ENCODE measurements around the gene AGFG1. TPM values are rescaled to one million over a fixed set of nuclear protein-coding genes. Genes with fewer than 3 reads are reported as not detected.

The AGFG1 gene
- total and polyA plus RNA-seq, 2 donors (not counting 1 experiment from before 2014, with no cell fraction given): 28.7 to 83.3 TPM

DNA sequence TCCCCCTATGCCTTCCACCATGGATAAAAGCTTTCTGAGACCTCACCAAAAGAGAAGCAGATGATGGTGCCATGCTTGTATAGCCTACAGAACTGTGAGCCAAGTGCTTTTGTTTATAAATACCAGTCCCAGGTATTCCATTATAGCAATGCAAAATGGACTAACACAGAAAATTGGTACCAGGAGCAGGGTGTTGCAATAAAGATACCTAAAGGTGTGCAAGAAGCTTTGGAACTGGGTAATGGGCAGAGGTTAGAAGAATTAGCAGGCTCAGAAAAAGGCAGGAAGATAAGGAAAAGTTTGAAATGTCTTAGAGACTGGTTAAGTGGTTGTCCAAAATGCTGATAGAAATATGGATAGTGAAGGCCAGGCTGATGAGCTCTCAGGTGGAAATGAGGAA, 110.4 kb downstream of the AGFG1 start:
- CTCF ChIA-PET: no interaction called here
- ATAC-seq (ENCODE audit: low read depth) (no peak), DNase-seq (no peak)
- no peak overlapping the region for H3K4me2 ChIP-seq (replicated peaks; ENCODE audit: low read depth, low read length, poor library complexity, severe bottlenecking)
- H3K79me2 ChIP-seq (ENCODE audit: control insufficient read depth, insufficient read depth, low read length): no peaks in the 10 kb centered on the region
- no peak overlapping the region for H3K27ac ChIP-seq (ENCODE audit: low read length in 2 of 2)
- H3K27ac Mint-ChIP-seq: no peak overlapping the region
- POLR2A ChIA-PET: no interaction called here
- H3K9me3 Mint-ChIP-seq (ENCODE audit: insufficient read depth): peaks cover 8% of the 10 kb centered on the region
- no peak for TF ChIP-seq CTCF (IDR thresholded peaks at IDR 0.05)
- TF ChIP-seq EZH2 (IDR thresholded peaks at IDR 0.05; ENCODE audit: borderline replicate concordance, insufficient read depth, low read depth, low read length, poor library complexity, severe bottlenecking): no peak
- no peaks in the 10 kb centered on the region for H3K4me1 ChIP-seq (ENCODE audit: control insufficient read depth in 2 of 2, insufficient read depth in 2 of 2, low read length in 2 of 2)
- no peak overlapping the region for H3K9ac ChIP-seq (ENCODE audit: low read length)
- H4K20me1 ChIP-seq (ENCODE audit: control insufficient read depth, insufficient read depth, low read length, poor library complexity, severe bottlenecking): no peaks in the 10 kb centered on the region
- H3K4me3 Mint-ChIP-seq: no peak overlapping the region
- no peaks in the 10 kb centered on the region for H3K36me3 ChIP-seq (replicated peaks in 1 of 2; ENCODE audit: control extremely low read depth in 1 of 2, control insufficient read depth in 1 of 2, extremely low read depth in 1 of 2, insufficient read depth in 2 of 2, low read length in 1 of 2)
- H3K4me1 Mint-ChIP-seq: no peaks in the 10 kb centered on the region
- no peak overlapping the region for H2AFZ ChIP-seq (ENCODE audit: insufficient read depth, low read depth, low read length, poor library complexity, severe bottlenecking)
- intact Hi-C loops (cut with micrococcal nuclease): no loop called here
- peaks cover 24% of the 10 kb centered on the region for H3K27me3 Mint-ChIP-seq
- no peak overlapping the region for H3K4me3 ChIP-seq (ENCODE audit: control extremely low read depth in 1 of 5, extremely low read depth in 1 of 5, insufficient read depth in 1 of 5, low read depth in 2 of 5, low read length in 4 of 5)
- peaks cover 0 to 10% (median 1%) of the 10 kb centered on the region in 4 experiments for H3K27me3 ChIP-seq (replicated peaks in 1 of 4; ENCODE audit: control extremely low read depth in 1 of 4, control insufficient read depth in 3 of 4, insufficient read depth in 4 of 4, low read length in 3 of 4)
- H3K9me3 ChIP-seq (ENCODE audit: control extremely low read depth in 1 of 3, control insufficient read depth in 2 of 3, insufficient read depth in 1 of 3, low read length in 2 of 3): peaks cover 2 to 15% (median 11%) of the 10 kb centered on the region in 3 donors

DNA sequence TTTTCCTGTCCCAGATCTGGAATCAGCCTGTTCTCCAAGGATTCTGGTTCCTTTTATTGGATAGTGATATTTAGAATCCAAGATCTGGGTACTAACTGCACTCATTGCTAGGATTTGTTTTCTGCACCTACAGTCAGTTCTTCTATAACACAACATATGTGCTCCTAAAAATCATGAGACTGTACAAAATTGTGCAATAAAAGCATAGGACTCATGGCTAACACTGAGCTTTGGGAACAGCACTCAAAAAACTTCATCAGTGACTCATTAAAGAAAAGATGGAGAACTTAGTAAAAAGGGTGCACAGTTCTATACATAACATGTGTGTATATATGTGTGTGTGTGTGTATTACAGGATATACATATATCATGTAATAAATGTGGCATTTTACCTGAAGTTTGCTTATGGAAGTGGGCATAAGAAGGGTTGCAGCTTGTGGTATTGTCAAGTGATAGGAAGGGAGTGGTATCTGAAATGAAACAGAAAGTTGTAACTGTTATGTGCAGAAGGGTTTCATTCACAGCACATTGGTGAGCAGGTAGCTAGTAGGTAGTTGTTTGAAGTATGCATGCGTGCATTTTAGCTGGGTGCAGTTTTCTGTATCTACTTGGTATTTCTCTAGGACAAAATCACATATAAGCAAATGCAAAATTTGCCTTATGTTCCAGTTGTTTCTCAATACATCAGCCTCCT, 120.9 kb downstream of the AGFG1 start:
- Histone ChIP-seq H3K36me3 (replicated peaks in 1 of 2; ENCODE audit: control extremely low read depth in 1 of 2, control insufficient read depth in 1 of 2, extremely low read depth in 1 of 2, insufficient read depth in 2 of 2, low read length in 1 of 2) (no peaks in the 10 kb centered on the region), H3K27ac (ENCODE audit: low read length in 2 of 2) (no peak overlapping the region), H2AFZ (ENCODE audit: insufficient read depth, low read depth, low read length, poor library complexity, severe bottlenecking) (no peak overlapping the region), H3K27me3 (replicated peaks in 1 of 4; ENCODE audit: control extremely low read depth in 1 of 4, control insufficient read depth in 3 of 4, insufficient read depth in 4 of 4, low read length in 3 of 4) (peaks cover 0 to 16% (median 0%) of the 10 kb centered on the region in 4 experiments), H4K20me1 (ENCODE audit: control insufficient read depth, insufficient read depth, low read length, poor library complexity, severe bottlenecking) (no peaks in the 10 kb centered on the region), H3K9me3 (ENCODE audit: control extremely low read depth in 1 of 3, control insufficient read depth in 2 of 3, insufficient read depth in 1 of 3, low read length in 2 of 3) (no peaks in the 10 kb centered on the region), H3K4me3 (ENCODE audit: control extremely low read depth in 1 of 5, extremely low read depth in 1 of 5, insufficient read depth in 1 of 5, low read depth in 2 of 5, low read length in 4 of 5) (no peak overlapping the region), H3K79me2 (ENCODE audit: control insufficient read depth, insufficient read depth, low read length) (no peaks in the 10 kb centered on the region), H3K4me2 (replicated peaks; ENCODE audit: low read depth, low read length, poor library complexity, severe bottlenecking) (no peak overlapping the region), H3K9ac (ENCODE audit: low read length) (no peak overlapping the region), H3K4me1 (ENCODE audit: control insufficient read depth in 2 of 2, insufficient read depth in 2 of 2, low read length in 2 of 2) (no peaks in the 10 kb centered on the region)
- Mint-ChIP-seq H3K27me3 (peaks cover 45% of the 10 kb centered on the region), H3K4me3 (no peak overlapping the region), H3K9me3 (ENCODE audit: insufficient read depth) (peaks cover 2% of the 10 kb centered on the region), H3K4me1 (no peaks in the 10 kb centered on the region), H3K27ac (no peak overlapping the region)
- ATAC-seq (ENCODE audit: low read depth) (no peak), DNase-seq (no peak)
- intact Hi-C loops (cut with micrococcal nuclease): no loop called here
- TF ChIP-seq EZH2 (IDR thresholded peaks at IDR 0.05; ENCODE audit: borderline replicate concordance, insufficient read depth, low read depth, low read length, poor library complexity, severe bottlenecking) (no peak), CTCF (IDR thresholded peaks at IDR 0.05) (no peak)
- no CpG with 5 or more reads among the region's 1 CpG for WGBS (ENCODE audit: insufficient coverage)
- ChIA-PET POLR2A (no interaction called here), CTCF (no interaction called here)

Data from B cell (primary cell).